HG03575 (cell line): Measurements from ENCODE around the gene PPP6R3.
"Not testable (repeated sequence)": the region's sequence is repeated elsewhere in the genome, so short reads cannot be mapped to it uniquely, and the experiment has no call there.

Experiments
- ATAC-seq: cut with Tn5 transposase; IDR thresholded peaks from one replicate; pipeline ENCODE4 v1.9.1; 2021; ENCODE audit not compliant: unreplicated experiment, insufficient number of reproducible peaks, low FRiP score; ENCODE audit errors: extremely low read depth

Gene PPP6R3

GRCh38 chr11:68449951-68450350 lies 10.6 kb upstream of the PPP6R3 start:
- ATAC-seq = no peak

DNA sequence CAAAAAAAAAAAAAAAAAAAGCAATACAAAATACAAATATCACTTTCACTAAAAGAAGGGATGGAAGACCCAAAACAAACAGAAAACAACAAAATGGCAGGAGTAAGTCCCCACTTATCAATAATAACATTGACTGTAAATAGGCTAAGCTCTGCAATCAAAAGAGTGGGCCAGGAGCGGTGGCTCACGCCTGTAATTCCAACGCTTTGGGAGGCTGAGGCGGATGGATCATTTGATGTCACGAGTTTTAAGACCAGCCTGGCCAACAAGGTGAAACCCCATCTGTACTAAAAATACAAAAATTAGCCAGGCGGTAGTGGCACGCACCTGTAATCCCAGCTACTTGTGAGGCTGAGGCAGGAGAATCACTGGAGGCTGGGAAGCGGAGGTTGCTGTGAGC lies 9.8 kb upstream of the PPP6R3 start:
- no peak for ATAC-seq

- ATAC-seq = no peak
Measured at GRCh38 chr11:68454767-68455166, 5.8 kb upstream of the PPP6R3 start.

DNA sequence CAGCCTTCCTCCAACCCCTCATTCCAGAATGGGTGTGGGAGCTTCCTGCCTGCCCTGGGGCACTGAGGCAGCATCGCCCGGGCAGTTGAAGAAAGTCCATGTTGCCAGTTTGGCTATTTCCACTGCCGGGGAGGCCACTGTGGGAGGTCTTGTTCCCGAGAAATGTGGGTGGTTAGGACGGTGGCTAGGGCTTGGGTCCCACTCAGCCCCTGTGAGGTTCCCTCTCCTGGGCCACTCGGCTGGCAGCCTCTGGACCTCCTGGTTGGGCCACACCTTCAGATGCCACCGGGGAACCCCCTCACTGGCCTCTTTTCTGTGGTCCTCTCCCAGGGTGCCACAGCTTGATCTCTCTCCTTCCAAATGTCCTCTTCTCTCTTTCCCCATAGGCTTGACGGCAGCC lies 5.1 kb upstream of the PPP6R3 start:
- ATAC-seq = no peak

DNA sequence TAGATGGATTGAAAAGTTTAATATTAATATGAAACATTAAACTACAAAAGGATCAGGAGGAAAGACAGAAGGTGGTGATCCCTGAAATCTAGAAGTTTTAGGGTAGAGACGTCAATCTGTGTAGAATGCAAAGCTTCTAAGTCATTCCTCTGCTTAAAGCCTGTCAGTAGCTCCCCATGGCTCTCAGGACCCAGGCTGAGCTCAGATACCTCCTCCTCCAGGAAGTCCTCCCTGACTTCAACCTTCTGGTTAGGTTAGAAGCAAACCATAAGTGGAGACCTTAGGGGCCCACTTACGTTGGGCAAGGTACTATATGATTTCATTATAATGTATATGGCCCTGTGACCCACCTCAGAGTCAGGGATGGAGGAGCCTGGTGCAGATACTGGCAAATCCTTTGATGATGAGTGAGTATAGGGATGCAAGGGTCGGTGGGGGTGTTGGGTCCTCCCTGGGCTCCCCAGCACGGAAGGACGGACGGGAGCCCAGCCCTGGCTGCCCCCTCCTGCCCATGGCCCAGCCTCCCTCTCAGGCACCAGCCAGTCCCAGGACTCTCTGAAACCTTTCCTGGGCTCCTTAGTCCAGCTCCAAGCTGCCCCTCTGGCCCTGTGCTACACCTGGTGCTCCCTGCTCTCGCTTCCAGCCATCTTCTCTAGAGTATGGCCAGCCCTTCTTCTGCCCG lies 3.2 kb upstream of the PPP6R3 start:
- no peak for ATAC-seq

GRCh38 chr11:68457898-68458249 lies 2.7 kb upstream of the PPP6R3 start:
- ATAC-seq = no peak

DNA sequence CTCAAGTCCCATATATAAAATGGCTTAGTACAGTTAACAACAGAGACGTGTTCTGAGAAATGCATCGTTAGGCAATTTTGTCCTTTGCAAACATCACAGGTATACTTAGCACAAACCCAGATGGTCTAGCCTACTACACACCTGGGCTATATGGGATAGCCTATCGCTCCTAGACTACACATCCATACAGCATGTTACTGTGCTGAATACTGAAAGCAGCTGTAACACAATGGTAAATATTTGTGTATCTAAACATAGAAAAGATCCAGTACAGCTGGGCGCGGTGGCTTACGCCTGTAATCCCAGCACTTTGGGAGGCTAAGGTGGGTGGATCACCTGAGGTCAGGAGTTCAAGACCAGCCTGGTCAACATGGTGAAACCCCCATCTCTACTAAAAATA lies 2.2 kb upstream of the PPP6R3 start:
- ATAC-seq = not testable (repeated sequence)

GRCh38 chr11:68459886-68460740 lies 439 bp upstream of the PPP6R3 start:
- no peak for ATAC-seq

GRCh38 chr11:68461575-68461917 lies 994 bp downstream of the PPP6R3 start:
- ATAC-seq = no peak

DNA sequence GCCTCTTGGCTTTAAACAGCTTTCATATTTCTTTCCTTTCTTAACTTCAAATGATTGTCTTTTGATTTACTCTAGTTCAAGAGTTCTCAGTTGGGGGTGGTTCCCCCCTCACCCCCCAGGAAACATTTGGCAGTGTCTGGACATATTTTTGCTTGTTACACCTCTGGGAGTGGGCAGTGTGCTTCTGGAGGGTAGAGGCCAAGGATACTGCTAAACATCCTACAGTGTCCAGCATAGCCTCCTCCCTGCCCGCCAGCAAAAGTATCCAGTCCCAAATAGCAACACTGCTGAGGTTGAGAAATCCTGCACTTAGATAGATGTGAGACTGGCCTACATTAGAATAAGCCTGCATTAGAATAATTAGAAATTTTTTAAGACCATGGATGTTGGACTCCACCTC lies 3.2 kb downstream of the PPP6R3 start:
- ATAC-seq = no peak

- no peak for ATAC-seq
Measured at GRCh38 chr11:68467201-68467834, 6.8 kb downstream of the PPP6R3 start.

DNA sequence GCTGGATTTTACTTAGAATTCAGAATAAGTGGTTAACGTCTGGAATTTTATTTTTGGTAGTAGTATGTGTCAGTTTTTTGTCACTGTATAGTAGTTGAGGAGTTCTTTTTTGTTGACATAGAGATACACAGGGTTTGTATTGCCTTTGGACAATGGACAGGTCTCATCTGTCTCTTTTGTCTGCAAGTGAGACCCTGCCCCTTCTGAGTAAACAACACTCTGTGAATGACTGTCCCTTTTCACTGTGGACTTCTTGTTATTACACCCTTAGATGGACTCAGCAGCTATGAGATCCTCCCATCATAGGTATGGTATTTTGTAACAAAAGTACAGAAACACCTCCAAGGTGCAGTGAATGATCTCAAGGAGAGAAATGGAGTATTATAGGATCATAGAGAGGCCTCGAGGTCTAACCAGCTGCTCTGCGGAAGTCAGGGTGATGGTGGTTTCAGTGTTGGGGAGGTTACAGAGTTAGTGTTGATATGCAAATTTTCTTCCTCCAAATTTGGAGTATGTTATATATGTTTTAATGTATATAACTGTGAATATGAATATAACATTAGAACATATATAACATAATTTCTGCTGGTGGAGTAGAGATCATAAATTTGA lies 7.8 kb downstream of the PPP6R3 start:
- no peak for ATAC-seq

GRCh38 chr11:68469122-68469521 lies 8.6 kb downstream of the PPP6R3 start:
- no peak for ATAC-seq

GRCh38 chr11:68469642-68470041 lies 9.1 kb downstream of the PPP6R3 start:
- ATAC-seq = no peak

DNA sequence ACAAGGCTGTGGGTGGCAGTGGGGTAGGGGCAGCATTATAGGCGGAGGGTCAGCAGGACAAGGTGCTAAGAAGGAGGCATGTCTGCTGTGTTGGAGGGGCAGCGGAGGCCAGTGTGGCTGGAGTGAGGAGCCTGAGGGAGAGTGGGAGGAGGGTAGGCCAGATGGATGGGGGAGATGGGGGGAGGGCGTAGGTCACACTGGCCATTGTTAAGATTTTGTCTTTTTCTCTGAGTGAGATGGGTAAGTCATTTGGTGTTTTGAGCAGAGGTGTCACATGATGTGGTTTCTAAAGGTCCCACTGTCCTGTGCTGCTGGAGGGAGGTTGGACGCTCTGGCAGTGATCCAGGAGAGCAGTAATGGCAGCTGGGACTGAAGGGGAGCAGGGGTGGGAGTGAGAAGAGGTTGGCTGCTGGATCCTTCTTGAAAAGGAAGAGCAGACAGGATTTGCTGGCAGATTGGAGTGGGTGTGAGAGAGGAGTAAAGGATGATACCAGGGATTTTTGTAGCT lies 9.8 kb downstream of the PPP6R3 start:
- no peak for ATAC-seq

DNA sequence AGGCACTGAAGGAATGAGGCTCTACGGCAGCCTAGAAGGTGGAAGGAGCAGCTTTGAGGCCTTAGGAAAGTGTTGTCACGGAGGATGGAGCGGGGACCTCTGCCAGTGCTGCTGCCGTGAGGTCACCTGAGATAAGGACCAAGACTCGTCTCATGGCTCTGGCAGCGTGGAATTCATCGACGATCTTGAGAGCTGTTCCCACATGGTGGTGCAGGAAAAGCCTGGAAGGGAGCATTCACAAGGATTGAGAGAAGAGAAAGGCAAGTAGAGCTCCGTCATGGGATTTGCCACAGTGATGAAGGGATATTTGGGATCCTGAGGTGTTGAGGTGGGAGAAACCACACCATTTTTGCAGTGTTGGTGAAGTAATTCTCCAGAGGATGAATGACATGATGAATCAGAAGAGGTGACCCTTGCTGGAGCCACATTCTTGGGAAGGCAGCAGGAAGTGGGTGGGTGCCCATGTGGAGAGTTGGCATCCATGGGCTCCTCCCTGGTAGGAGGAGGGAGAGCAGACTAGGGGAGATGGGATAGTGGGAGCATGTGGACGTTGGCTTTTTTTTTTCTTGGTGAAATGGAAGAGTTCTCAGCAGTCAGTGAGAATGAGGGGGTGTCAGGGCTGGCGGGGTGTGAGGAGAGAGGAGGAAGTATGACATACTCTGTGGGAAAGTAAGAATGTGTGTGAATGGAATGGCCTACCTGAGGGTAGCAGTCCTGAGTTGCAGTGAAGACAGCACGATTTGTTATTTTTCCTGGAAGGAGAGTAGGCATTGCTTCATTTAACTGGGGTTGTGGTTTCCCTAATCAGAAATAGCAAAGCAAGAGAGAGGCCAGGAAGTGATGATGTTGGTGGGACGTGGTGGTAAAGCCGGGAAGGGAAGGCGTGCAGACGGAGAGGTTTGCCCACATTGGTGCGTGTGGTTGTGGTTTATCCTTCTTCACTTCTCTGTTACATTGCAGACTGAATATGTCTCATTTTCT lies 11.1 kb downstream of the PPP6R3 start:
- ATAC-seq = no peak

DNA sequence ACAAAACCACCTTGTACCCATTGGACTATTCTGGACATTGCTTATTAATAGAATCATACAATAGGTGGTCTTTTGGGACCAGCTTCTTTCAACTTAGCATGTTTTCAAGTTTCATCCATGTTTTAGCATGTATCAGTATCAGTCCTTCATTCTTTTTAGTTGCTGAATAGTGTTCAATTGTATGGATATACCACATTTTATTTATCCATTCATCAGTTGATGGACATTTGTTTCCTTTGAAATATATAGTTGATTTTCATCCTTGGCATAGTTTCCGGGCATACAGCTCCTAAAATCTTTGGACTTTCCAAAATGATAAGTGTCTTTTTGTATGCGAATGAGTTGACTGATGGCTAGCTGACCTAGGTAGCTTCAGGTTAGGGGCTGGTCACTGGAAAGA lies 12.2 kb downstream of the PPP6R3 start:
- ATAC-seq = no peak

DNA sequence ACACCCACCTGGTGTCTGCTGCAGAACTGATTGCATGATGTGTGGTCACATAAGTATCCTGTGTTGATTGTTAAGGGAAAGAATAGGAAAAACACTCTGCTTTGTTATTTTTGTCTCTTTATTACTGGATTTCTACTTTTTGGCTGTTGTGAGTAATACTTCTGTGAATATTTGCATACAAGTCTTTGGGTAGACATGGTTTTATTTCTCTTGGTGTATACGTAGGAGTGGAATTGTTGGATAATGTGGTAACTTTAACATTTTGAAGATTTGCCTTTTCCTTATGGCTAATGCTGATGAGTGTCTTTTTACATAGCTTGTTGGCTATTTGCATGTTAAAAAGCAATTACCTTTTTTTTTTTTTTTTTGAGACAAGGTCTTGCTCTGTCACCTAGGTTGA lies 13.1 kb downstream of the PPP6R3 start:
- no peak for ATAC-seq

DNA sequence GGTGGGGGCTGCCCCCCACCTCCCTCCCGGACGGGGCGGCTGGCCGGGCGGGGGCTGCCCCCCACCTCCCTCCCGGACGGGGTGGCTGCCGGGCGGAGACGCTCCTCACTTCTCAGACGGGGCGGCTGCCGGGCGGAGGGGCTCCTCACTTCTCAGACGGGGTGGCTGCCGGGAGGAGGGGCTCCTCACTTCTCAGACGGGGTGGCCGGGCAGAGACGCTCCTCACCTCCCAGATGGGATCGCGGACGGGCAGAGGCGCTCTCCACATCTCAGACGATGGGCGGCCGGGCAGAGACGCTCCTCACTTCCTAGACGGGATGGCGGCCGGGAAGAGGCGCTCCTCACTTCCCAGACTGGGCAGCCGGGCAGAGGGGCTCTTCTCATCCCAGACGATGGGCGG lies 15.1 kb downstream of the PPP6R3 start:
- ATAC-seq = not testable (repeated sequence)
